ENCODE measurements around the gene DOCK1. TPM values are rescaled to one million over a fixed set of nuclear protein-coding genes. Genes with fewer than 3 reads are reported as not detected.
"Not testable (repeated sequence)": the region's sequence is repeated elsewhere in the genome, so short reads cannot be mapped to it uniquely, and the experiment has no call there.

The DOCK1 gene
- polyA plus RNA-seq (2014; cell fraction: cytosol; rRNA removed): 0.01 TPM in 1 of 2 replicates, not detected in the other
- polyA plus RNA-seq (2014; cell fraction: nucleus; rRNA removed): not detected in 2 replicates

- DNase-seq (ENCODE audit: low spot score): no peak
Observed at GRCh38 chr10:126904818-126905701, at the start of gene DOCK1. Gene DOCK1, plus strand, starts transcription at chr10:126905428. Its CDS starts 90 bp downstream, at chr10:126905518.

GRCh38 chr10:126857178-126857806 is 47.9 kb upstream of the DOCK1 start:
- no peak for DNase-seq (ENCODE audit: low spot score)

- DNase-seq (ENCODE audit: low spot score): no peak
Observed at GRCh38 chr10:126867567-126868365, 37.5 kb upstream of the DOCK1 start.

DNA sequence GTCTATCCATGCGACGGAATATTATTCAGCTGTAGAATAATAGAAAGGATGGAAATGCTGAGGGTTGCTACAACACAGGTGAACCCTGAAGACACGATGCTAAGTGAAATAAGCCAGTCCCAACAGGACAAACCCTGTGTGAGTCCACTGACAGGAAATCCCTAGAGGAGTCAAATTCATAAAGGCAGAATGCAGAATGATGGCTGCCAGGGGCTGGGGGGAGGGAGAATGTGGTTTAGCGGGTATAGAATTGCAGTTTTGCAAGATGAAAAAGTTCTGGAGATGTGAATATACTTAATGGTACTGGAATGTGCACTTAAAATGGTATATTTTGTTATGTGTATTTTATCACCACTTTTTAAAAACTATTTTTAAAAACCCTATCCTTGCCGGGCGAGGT is 36.9 kb upstream of the DOCK1 start:
- no peak for DNase-seq (ENCODE audit: low spot score)

GRCh38 chr10:126872135-126872534 is 33.1 kb upstream of the DOCK1 start:
- DNase-seq (ENCODE audit: low spot score): no peak

DNA sequence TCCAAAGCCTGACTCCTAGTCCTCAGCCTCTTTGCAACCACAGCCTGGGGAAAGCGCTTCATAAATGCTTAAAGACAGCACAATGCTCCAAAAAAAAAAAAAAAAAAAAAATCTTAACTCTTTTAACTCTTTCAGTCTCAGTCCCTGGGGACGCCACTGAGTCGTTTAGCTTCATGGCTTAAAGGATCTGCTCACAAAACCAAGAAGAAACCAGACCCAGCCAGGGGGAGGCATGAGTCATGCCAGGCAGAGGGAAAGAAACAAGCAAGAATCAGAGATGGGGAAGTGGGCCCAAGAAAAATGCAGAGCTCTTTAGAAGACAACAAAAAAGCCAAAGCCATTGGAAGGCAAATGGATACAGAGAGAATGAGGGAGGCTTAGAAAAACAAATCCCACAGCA is 32.5 kb upstream of the DOCK1 start:
- DNase-seq (ENCODE audit: low spot score): no peak

DNA sequence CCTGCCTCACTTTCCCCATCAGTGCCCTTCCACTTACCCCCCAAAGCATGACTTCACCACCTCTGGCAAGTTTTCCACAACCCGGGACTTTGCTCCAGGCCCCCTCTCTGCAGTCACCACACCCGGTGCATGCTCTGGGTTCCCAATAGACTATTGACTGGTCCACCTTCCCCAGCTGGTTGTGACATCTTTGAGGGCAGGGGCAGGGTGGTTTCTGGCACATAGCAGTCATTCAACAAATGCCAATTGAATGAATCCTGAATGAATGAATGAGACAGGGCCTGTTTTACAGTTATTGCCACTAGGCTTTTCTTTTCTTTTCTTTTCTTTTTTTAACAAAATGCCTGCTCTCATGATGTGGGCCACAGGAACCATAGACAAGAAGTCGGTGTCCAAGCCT is 28.8 kb upstream of the DOCK1 start:
- no peak for DNase-seq (ENCODE audit: low spot score)

DNA sequence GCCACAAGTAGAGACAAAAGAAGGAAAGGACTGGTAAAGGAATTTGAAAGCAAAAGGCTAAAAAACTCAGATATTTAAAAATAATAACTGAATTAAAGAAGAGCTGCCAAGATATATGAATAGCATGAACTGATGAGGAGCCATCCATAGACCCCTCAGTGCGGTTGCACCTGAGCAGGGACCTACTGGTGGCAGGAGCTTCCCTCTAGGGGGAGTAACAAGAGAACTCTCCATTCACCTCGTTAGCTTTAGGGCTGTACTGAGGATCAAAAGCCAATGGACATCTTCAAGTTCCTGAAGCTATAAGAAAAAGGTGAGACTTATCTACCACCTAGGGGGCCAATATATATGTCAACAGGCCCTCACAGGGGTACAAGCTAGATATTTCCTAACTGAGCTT is 27.8 kb upstream of the DOCK1 start:
- DNase-seq (ENCODE audit: low spot score): no peak

DNA sequence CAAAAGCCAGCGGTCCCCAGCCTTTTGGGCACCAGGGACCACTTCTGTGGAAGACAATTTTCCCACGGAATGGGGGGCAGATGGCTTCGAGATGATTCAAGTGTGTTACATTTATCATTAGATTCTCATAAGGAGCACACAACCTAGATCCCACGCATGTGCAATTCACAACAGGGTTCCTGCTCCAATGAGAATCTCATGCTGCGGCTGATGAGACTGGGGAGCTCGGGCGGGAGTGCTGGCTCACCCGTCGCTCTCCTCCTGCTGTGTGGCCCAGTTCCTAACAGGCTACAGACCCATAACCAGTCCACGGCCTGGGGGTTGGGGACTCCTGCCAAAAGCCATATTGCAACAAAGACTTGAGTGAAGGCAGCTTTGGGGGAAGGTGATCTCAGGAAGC is 26.6 kb upstream of the DOCK1 start:
- no peak for DNase-seq (ENCODE audit: low spot score)

GRCh38 chr10:126880926-126881325 is 24.3 kb upstream of the DOCK1 start:
- no peak for DNase-seq (ENCODE audit: low spot score)

DNA sequence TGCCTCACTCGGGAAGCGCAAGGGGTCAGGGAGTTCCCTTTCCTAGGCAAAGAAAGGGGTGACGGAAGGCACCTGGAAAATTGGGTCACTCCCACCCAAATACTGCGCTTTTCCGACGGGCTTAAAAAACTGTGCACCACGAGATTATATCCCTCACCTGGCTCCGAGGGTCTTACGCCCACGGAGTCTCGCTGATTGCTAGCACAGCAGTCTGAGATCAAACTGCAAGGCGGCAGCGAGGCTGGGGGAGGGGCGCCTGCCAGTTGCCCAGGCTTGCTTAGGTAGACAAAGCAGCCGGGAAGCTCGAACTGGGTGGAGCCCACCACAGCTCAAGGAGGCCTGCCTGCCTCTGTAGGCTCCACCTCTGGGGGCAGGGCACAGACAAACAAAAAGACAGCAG is 23.2 kb upstream of the DOCK1 start:
- not testable (repeated sequence) for DNase-seq (ENCODE audit: low spot score)

GRCh38 chr10:126888436-126888835 is 16.8 kb upstream of the DOCK1 start:
- not testable (repeated sequence) for DNase-seq (ENCODE audit: low spot score)

DNA sequence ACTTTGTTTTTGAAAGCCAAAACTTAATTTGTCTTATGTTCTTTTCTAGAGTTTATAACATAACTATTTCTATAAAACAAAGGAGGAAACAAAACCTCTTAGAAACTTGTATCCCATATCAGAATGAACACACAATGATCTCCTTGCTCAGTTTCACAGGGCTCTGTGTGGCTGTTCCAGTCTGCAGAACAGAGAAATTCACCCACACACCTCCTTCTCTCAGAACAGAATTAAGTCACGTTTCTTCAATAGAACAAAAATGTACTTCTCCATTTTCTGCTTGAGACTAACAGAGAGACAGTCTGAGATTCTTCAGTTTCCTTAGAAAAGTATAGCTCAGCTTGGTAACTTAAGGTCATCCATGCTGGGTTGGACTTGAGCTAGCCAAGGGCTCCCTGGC is 15.8 kb upstream of the DOCK1 start:
- no peak for DNase-seq (ENCODE audit: low spot score)

DNA sequence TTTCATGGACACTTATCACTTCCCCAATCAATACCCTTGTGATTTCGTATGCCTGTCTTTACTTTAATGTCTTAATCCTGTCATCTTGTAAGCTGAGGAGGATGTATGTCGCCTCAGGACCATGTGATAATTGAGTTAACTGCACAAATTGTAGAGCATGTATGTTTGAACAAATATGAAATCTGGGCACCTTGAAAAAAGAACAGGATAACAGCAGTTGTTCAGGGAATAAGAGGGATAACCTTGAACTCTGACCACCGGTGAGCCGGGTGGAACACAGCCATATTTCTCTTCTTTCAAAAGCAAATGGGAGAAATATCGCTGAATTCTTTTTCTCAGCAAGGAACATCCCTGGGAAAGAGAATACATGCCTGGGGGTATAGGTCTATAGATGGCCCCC is 14.4 kb upstream of the DOCK1 start:
- DNase-seq (ENCODE audit: low spot score): not testable (repeated sequence)

- no peak for DNase-seq (ENCODE audit: low spot score)
Observed at GRCh38 chr10:126892226-126893175, 12.7 kb upstream of the DOCK1 start.

GRCh38 chr10:126893206-126893605 is 12.0 kb upstream of the DOCK1 start:
- DNase-seq (ENCODE audit: low spot score): no peak

DNA sequence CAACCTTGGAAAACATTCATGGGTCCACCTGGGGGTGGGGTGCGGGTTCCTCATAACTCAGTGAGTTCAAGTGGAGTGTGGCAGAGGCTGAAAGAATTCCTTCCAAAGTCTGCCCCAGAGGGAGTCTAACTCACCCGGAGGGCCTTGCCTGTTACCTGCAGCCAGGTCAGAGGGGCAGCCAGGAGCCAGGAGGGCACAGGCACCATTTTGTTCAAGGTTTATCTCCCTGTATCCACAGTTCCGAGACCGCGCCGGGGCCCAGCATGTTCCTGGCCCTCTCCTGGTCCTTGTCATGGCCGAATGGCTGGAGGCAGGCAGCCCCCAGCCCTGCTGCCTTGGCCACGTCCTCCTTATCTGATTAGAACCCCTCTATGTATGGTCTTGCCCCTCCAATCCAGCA is 11.4 kb upstream of the DOCK1 start:
- no peak for DNase-seq (ENCODE audit: low spot score)

DNA sequence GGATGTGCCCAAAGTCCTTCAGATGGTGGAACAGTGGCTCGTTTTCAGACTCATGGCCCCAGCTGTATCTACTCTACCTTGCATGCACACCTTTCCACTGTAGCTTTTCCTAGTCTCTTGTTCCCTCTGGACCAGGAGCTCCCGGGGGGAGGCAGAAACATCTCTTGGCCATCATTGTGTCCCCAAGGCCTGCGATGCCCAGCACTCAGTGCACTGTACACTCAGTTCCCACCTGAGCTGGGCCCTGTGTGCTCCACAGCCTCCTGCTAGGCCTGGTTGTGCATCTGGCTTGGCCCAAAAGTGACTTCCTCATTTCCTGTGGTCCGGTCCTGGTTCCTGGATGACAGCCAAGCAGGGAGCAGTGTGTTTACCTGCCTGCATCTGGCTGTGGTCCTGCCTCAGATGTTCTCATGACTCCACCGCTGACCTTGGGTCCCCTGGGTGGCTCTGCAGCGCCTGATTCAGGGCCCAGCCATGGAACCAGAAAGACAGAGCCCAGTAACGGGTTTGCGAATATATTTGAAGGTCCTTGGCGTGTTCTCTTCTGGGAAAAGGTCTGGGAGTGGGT is 9.9 kb upstream of the DOCK1 start:
- DNase-seq (ENCODE audit: low spot score): no peak

DNA sequence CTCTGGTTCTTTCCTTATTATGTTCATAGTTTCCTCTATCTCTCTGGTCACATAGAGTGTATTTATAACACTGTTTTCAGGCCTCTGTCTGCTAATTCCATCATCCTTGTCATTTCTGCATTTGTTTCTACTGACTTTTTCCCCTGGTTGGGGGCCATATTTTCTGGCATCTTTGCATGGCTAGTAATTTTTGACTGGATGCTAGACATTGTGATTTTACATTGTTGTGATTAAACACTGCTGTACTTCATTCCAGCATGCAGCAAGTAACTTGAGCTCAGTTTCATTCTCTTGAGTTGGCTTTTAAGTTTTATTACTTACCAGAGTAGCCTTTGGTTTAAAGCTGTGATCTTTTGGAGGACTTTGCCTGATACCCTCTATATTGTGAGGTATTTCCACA is 6.8 kb upstream of the DOCK1 start:
- no peak for DNase-seq (ENCODE audit: low spot score)

DNA sequence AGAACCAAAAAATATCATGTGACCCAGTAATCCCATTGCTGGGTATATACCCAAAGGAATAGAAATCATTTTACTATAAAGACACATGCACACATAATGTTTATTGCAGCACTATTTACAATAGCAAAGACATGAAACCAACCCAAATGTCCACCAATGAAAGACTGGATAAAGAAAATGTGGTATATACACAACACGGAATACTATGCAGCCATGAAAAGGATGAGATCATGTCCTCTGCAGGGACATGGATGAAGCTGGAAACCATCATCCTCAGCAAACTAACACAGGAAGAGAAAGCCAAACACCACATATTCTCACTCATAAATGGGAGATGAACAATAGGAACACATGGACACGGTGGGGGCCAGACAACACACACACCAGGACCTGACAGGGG is 5.7 kb upstream of the DOCK1 start:
- not testable (repeated sequence) for DNase-seq (ENCODE audit: low spot score)

DNA sequence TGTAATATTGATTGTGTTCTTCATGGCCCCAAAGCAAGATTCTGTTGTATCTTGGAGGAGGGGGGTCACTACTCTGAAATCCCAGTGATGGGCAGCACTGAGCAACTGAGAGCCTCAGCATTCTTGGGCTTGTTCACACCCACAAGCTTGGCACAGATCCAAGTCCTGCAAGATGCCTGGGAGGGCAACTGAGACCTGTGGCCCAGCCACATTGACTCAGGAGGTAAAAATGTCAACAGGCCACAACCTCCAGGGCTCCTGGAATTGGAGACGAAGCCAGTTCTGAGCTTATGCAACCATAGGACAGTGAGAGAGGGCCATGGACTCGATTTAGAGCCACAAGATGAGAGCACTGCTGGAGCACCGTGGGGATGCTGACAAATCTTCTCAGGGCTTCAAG is 3.1 kb upstream of the DOCK1 start:
- DNase-seq (ENCODE audit: low spot score): no peak
